Activated naive CD4-positive, alpha-beta T cell (primary cell): ENCODE results near the gene TET2.

Experiments used
- DNase-seq, 4 experiments: peaks; one replicate each; lab custom pipeline; 2025; lab: John Stamatoyannopoulos, UW

Gene TET2

DNA sequence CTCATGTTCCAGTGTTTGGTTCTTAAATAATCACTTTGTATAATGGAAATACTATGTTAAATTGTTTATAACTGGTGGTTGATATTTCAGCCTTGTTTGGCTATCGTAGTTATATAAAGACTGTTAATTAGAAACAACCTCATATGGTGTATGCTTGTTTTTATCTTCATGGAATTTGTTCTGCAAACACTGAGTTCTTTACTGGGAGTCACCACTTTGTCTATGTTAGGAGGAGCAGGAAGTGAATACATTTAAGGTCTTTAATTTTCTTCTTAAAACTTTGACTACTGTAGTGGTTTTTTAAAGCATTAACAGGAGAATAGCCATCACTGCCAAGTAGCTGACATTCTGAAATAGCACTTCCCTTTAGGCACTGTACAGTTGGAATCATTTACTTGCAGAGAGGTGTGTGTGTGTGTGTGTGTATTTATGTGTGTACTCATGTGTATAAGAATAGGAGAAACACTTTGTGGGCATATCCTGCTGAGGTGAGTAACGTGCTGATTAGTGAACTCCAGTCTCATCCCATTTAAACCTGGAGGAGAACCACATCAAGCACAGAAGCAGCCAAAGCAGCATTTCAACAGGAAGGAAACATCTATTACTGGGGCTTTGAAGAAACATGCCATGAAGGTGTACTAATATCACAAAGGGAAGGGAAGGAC, 37.8 kb downstream of the TET2 start:
- no peak for DNase-seq

DNA sequence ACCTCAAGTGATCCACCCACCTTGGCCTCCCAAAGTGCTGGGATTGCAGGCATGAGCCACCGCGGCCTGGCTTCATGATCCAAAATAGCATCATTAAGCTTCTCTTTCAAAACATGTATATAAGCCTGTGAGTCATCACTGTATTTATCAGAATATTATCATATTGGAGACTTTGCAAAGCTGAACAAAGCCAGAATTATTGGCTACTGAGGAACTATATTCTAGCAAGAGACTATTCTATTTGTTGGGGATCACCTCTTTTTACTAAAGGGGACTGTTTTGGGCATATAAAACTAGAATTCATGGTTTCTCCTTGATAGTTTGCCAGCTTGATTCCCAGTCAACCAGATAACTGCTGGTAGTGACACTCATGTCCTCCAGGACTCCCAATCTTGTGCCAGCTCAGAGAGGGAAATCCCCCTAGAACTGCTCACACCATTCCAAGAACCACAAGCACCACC, 40.1 kb downstream of the TET2 start:
- no peak for DNase-seq

DNA sequence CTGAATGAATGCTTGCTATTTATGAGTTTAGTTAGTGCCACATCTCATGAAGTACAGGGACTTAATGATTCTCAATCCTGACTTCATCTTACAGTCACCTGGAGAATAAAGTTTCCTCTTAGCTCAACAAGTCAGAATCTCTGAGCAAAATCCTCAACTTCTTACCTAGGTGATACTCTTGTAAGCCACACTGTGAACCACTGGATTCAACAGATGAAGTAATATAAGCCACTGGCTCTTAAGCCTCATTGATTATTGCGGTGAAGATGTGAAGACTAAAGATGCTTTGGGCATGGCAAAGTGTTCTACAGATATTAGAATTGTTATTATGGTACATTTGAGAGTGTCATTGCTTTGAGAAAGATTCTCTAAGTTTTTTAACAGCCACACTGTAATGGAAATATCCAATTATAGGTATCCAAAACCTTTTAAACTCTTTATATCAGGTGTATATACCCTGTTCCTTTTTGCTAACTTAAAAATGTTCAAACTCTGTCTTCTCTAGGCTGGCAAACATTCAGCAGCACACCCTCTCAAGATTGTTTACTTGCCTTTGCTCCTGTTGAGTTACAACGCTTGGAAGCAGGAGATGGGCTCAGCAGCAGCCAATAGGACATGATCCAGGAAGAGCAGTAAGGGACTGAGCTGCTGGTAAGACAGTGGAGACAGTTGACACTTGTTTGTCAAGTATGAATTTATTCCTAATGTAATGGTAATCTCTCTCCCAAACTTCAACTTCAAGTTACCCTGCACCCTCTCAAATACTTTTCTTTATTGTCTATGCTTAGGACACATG, 43.4 kb downstream of the TET2 start:
- no peak for DNase-seq

DNA sequence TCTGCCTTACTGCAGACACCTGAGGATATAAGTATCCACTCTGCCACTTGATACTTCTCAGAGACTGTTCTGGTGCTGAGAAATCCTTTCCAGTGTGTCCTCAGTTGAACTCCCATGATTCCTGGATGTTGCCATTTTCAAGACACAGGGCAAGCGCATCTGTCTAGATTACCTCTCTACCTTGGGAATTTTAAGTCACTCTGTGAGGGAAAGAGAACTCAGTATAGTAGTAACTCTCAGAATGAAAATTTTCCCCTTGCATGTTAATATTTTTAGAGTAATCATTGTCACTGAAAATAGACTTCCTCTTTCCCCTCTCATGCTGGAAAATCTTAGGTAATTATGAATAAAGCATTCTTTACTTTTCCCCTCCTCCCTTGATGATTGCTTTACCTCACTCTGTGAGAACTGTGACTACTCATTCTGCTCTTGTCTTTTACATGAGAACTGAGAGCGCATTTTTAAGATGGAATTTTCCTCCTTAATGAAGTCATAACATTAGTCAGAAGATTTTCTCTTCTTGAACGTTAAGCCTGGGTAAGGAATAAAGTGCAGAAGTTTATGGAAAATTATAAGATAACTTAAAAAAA, 45.0 kb downstream of the TET2 start:
- DNase-seq, result no peak

DNA sequence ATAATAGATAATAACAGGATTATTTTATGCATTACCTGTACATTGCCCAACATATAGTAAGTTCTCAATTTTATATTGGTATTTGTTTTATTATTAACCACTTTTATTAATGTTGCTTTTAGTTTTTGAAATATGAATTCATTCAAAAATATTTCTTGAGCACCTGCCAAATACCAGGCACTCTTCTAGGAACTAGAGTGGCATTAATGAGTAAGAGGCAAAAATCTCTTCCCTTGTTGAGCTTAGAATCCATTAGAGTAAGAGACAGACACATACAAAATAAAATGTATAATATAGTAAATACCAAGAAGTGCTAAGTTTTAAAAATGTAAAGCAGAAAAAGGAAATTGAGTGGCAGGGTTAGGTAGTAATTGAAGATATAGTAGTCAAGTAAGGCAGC, 45.8 kb downstream of the TET2 start:
- no peak for DNase-seq

DNA sequence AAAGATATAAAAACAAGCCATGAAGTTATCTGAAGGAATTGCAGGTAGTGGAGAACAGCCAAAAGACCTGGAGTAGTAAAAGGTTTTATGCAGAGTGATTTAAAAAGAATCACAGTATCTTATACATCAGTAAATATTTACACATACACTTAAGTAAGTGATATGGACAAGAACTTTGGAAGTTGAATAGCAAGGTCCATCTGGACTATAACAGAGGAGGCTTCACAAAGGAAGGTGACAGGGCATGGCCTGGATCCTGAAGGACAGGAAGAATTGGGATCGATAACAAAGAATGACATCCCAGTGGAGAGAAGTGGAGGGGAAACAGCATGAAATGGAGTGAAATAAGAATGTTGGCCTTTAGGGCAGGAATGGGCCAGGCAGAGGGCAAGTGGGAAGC, 46.2 kb downstream of the TET2 start:
- no peak for DNase-seq

DNA sequence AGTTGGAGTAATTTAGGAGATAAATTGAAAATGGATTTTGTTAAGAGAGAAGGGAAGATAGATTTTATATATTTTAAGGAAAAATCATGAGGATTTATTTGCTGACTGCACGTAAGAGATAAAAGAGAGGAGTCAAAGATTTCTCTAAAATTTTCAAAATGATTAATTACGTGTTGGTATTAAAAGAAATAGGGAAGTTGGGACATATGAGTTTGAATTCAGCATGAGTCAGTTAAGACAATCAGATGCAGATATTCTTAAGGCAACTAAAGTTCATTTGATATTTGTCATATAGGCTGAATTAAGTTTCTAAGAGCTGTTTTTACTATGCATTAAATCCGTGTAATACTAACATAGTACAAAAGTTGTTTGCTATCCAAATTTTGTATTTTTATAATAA, 46.9 kb downstream of the TET2 start:
- DNase-seq, result no peak

DNA sequence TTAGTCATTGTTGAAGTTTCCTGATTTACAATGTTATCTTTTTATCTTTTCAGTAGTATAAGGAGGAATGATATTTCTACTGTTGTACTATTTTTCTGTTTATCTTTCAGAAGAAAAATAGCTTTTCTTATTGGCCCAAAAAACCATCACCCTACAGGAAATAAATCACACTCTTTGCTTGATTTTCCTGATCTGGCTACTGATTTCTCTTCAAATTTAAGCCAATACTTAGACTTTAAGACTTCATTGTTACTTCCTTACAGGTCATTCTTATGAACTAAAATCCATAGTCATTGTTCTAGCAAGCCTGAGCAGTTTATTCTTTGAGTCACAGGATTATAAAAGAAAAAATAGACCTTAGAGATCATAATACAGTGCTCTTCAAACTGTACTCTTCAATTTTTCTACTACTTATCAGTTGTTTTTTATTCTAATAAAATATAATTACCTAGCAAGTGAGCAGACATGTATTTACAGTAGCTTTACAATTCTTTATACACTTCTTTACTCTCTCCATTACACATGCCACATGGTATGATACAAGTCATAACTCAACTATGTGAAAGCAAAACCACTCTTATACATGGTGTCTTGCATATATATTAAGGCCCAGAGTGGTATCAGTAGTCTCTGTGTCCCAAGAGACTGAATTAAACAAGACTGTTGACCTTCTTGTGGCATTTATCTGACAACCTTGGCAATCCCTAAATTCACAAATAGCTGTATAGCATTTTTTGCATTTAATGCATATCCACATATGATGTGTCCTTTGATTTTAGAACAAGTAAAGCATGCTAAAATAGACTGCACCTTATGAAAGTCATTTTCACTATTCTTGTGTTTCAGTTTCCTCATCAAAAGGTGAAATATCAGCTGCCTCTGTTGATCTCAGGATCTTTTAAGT, 47.9 kb downstream of the TET2 start:
- DNase-seq, result no peak

DNA sequence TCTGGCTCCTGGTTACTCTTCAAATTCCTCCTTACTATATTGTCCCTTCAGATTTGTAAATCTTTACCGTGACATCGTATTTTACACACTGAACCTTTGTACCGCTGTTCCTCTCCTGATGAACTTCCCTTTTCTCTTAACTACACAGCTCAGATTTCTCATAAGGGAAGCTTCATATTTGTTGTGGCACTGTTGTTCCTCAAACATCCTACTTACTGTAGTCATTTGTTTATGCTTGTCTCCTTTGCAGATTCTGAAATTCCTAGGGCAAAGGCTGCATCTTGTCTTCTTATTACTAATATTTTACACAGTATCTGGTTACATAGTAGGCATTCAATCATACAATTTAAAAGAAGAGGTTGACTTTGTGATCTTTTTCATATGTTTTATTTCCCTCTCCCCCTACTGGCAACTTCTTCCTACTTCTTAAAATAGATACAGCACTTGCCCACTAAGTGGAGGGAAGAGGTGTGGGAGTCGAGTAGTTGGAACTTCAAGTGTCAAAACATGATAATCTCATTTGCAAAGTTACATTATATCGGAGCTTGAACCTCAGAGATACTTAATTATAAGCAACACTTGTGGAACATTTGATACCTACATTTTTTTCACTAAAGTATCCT, 50.0 kb downstream of the TET2 start:
- no peak for DNase-seq

DNA sequence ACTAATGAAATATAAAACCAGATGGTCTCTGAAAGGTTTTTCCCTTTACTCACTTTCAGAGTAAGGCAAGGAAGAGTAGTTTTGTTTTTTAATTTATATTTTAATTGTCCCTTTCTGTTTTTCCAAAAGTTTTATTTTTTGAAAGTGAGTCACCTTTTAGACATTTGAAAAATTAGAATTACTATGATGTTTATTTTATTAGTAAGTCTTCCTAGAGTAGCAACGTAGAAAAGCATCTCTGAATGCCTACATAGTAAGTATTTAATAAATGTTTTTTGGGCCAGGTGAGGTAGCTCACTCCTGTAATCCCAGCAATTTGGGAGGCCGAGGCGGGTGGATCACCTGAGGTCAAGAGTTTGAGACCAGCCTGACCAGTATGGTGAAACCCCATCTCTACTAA, 51.1 kb downstream of the TET2 start:
- no peak for DNase-seq

DNA sequence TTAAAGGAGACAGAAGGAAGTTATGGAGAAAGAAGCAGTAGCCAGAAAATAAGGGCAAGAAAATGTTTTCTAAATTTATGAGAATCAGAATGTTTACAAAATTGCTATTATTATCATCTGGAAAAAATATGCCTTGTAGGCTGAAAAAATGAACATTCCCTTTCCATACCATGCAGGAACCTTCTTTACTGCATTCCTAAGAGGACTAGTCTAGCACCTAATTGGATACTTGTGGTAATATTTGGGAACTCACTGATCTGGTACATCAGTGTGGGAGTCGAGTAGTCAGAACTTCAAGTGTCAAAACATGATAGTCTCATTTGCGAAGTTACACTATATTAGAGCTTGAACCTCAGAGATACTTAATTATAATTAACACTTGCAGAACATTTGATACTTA, 51.9 kb downstream of the TET2 start:
- no peak for DNase-seq

DNA sequence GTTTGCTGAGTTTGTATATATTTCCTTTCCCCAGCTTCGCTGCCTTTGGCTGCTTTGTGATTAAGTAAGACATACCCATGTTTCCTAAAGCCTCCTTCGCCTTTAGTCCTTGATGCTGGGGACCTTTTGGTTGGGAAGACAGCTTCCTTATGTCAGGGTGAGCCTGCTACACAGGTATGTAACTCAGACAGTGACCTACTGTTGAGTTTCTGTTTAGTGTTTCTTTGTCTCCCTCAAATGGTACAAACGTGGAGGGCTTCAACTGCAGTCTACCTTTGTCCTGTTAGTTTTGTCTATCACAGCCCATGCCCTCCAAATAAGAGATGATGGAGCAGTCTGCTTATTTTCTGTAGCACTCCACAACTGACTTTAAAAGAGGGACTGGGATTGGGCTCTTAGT, 59.5 kb downstream of the TET2 start:
- no peak for DNase-seq

DNA sequence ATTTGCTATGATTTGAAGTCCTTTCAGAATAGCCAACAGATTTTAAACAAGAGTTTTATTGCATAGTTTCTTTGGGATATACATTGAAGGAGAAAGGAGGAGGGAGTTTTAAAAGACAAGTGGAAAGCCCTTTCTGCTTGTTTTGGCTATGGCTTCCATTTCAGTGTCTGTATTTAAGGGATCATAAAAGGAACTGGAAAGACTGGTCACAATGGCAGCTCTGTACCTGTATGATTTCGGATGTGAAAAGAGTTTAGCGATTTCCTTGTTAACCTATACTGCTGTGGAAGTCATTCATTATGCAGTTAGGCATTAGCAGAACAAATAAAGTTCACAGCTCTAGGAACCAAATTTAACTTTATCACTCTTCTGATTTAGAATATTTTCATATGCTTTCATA, 60.7 kb downstream of the TET2 start:
- no peak for DNase-seq

DNA sequence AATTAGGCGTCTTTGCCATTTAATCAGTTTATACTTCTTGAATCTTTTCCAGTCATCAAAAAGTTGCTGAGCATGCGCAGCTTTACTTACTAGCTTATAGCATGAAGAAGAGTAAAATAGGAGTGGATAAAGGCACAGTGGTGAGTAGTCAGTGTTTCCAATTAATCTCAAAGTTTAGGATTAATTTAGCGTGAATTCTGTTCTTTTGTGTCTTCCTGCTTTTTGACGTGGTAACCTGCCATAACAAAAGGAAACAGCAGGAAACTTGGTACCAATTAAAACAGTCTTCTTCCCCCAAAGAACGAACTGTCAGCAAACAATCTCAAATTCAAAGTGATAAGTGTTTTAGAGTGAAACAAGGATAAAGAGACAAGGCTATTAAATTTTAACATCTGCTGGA, 61.9 kb downstream of the TET2 start:
- DNase-seq, result no peak

DNA sequence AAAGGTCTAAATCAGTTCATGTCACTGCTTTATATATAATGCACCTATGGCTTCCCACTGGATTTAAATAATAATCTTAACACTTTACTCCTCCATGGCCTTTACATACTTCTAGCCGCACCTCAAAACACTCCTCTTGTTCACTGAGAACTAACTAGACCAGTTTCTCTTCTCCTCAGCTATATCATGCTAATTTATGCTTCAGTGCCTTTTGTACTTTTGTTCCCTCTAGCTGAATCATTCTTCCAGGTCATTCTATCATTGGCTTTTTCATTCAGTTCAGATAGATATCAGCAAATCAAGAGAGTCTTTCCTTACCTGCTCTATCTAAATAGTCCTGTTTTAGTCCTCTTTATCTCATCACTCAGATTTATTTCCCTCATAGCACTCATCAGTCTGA, 64.2 kb downstream of the TET2 start:
- DNase-seq, result no peak

DNA sequence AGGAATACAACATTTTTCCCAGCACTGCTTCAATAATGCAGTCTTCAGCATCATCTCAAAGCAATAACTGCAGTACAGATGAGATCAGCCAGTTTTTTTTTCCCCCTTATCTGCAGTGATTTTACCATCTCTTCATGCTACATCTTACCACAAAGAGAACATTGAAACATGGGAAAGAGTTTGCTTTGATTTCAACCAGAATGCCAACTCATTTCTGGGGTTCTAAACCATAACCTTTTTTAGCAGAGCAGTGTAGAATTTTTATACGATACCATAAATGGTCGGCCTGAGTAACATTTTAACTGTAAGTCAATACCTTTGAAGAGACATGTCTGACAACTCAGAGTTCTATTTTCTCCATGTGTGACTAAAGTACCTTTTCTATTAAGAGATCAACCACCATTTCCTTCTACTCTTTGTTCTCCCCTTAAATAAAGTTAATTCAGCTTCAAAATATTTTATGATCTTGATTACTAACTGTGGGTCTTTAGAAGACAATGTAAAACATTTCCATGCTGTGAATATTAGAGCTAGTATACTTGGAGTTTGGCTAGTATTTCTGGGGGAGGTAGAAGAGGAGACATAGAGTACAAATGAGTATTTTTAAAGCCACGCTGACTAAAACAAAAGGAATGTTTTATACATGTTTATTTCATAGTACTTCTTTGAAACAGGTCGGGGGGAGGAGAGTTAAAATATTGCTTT, 69.1 kb downstream of the TET2 start:
- DNase-seq, result no peak

DNA sequence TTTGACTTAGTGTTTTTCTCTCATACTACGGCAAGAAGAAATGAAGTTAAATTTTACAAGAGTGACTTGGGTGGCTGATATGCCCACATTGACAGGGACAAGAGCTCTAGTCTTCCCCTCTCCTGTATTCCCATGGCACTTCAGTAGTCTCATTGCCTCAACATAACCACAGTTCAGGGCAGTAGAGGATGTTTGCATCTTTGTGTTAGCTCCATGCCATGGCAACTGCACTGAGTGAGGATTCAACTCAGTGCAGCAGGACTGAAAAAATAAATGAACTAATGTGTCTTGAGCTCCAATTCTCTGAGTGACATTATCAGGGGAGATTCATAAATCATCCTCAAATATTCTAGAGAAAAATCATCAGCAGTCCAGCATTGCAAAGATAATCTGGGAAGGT, 78.8 kb downstream of the TET2 start:
- no peak for DNase-seq

DNA sequence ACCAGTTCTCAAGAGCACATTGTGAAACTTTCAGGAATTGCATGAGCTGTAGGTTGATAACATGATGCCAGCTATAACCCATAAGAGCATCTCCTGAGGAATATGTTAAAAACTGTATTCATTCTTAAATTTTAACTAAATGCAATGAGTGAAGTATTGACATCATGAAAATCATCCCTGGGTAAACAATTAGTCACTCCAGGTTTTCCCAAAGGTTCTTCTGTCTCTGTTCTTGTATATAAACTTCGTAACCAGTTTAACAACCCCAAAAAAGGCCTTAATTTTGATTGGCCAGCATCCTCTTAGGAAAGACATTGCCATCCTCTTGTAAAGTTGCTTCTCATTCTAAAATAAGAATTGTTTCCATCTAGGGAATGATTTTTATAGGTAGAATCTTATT, 80.4 kb downstream of the TET2 start:
- no peak for DNase-seq

DNA sequence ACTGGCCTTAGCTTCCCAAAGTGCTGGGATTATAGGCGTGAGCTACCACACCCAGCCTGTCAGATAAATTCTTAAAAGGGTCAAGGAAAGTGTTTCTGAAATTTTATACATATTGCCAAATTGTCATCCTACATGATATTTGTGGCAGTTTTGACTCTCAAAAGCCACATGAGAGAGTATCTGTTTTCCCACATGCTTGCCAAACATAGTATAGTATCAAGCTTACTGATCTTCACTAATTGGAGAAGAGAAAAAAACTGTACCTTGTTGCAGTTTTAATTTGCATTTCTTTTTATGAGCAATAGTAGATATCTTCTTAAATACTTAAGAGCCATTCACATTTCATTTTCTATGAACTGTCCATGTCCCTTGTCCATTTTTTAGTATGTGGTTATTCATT, 83.6 kb downstream of the TET2 start:
- DNase-seq, result no peak

DNA sequence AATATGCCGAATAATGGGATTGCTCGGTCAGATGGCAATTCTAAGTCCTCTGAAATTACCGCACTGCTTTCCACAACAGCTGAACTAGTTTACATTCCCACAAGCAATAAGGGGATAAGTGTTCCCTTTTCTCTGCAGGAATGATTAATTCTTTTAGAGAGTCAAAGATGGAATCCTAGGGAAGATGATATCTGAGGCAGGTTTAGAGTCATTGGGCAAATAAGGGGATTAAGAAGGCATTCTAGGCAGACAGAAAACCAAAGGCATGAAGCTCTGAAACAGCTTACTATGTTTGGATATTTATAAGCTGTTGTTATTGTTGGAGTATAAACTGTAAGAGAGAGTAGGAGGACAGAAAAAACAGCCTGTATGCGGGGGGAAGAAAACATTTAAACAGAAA, 85.7 kb downstream of the TET2 start:
- DNase-seq, result no peak

DNA sequence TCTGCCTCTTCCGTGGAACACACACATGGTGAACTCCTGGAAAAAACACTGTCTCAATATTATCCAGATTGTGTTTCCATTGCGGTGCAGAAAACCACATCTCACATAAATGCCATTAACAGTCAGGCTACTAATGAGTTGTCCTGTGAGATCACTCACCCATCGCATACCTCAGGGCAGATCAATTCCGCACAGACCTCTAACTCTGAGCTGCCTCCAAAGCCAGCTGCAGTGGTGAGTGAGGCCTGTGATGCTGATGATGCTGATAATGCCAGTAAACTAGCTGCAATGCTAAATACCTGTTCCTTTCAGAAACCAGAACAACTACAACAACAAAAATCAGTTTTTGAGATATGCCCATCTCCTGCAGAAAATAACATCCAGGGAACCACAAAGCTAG, 87.9 kb downstream of the TET2 start:
- DNase-seq, result no peak
